GM19193 (cell line): ENCODE data around the gene CACTIN.

ENCODE experiments used
- POLR2A ChIP-seq: IDR thresholded peaks from 4 replicates; pipeline ENCODE4 v1.6.1; 2011; ENCODE audit not compliant: insufficient read depth, insufficient read length; ENCODE audit errors: extremely low read depth

The CACTIN gene

GRCh38 chr19:3563709-3564524 lies 62.7 kb downstream of the CACTIN start:
- TF ChIP-seq POLR2A = no peak
